ENCODE data around the gene FAM72C.
"Not testable (repeated sequence)": the region's sequence is repeated elsewhere in the genome, so short reads cannot be mapped to it uniquely, and the experiment has no call there.

DNA sequence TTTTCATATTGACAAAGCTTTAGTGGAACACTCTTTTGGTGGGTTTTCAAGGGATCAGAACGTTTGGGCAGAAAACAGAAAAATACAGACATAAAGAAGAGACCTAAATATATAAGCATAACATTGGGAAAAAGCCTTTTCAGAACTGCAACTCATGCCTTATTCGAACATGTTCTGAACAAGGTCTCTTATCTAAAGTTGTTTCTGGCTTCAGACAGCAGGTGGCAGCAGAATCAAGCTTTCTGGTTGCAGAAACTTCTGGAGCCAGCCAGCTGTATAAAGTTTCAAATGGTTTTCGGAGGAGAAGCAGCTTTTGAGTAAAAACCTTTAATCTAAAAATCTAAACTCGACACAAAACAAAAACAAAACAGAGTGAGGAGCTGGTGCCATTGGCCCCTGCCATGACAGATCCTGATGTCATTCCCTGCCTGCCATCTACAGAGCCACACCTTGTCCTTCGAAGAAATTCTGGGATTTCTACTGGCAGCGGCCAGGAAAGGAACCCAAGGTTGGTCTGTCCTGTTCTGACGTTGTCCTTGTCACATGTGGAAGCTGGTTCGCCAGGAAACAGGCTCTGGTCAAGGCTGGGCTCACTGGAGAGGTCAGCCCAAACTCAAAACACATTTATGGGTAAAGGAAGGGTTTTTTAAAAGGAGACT lies 35.2 kb downstream of the FAM72C start:
- TF ChIP-seq CTCF (IDR thresholded peaks at IDR 0.05; ENCODE audit: poor library complexity): peak; percentile 50
- TF ChIP-seq EZH2 (IDR thresholded peaks at IDR 0.05; ENCODE audit: borderline replicate concordance); EZH2phosphoT487 (IDR thresholded peaks at IDR 0.05; ENCODE audit: low read depth, severe bottlenecking, unreplicated experiment): not testable (repeated sequence)

Data from hepatocyte (in vitro differentiated cells).